H1 (cell line): Measurements from ENCODE around the gene RASGRP1. TPM values are rescaled to one million over a fixed set of nuclear protein-coding genes. Genes with fewer than 3 reads are reported as not detected.

Source experiments
- TAF1 ChIP-seq: IDR thresholded peaks from 2 replicates; pipeline ENCODE4 v1.6.1; 2011; ENCODE audit warnings: mild to moderate bottlenecking, low read depth, low read length
- polyA plus RNA-seq, 7 experiments: library from polyadenylated mRNA; depleted of rRNA in 3 of 7; stranded (reverse) in 5 of 7; unstranded in 2 of 7; fragments of >200 nt in 5 of 7; fragments of 200-250 nt in 2 of 7; gene quantifications; 1 replicate in 5 of 7; 2 replicates in 1 of 7; 4 replicates in 1 of 7; pipeline versions ENCODE4 v1.2.1 to v1.2.3, GENCODE V29; 2011 to 2013; ENCODE audit warnings: missing spikeins in 2 of 7, mixed read lengths in 2 of 7
- total RNA-seq: library from RNA; stranded (reverse); fragmentation: NEBNext Ultra II Directional; extraction: Animal tissue kit (Norgen Biotek cat#: 25700); gene quantifications from 2 replicates; pipeline ENCODE4 v1.2.1, GENCODE V29; 2021

The RASGRP1 gene
- total and polyA plus RNA-seq, 2 of the 8 experiments (the other 6 are each of a cell fraction or from before 2014, with no cell fraction given), result 1.1 to 2.1 TPM

DNA sequence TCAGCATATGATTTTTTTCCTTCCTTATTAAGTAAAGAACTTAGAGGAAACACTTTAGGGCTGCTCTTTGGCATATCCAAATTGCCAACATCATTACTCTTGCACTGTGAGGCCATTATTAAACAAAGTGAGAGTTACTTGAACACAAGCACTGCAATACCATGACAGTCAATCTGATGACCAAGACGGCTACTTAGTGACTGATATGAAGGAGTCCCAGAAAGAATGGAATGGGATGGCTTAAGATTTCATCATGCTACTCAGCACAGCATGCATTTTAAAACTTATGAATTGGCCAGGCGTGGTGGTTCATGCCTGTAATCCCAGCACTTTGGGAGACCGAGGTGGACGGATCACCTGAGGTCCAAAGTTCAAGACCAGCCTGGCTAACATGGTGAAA, 55.5 kb downstream of the RASGRP1 start (continued):
- no peak for TF ChIP-seq TAF1
- TF ChIP-seq, all 59 proteins: peak for 0
